ENCODE measurements around the gene SAC3D1. TPM values are rescaled to one million over a fixed set of nuclear protein-coding genes. Genes with fewer than 3 reads are reported as not detected.

Gene SAC3D1
- total RNA-seq, 1 experiment from 2014 or later: 61.0 TPM

DNA sequence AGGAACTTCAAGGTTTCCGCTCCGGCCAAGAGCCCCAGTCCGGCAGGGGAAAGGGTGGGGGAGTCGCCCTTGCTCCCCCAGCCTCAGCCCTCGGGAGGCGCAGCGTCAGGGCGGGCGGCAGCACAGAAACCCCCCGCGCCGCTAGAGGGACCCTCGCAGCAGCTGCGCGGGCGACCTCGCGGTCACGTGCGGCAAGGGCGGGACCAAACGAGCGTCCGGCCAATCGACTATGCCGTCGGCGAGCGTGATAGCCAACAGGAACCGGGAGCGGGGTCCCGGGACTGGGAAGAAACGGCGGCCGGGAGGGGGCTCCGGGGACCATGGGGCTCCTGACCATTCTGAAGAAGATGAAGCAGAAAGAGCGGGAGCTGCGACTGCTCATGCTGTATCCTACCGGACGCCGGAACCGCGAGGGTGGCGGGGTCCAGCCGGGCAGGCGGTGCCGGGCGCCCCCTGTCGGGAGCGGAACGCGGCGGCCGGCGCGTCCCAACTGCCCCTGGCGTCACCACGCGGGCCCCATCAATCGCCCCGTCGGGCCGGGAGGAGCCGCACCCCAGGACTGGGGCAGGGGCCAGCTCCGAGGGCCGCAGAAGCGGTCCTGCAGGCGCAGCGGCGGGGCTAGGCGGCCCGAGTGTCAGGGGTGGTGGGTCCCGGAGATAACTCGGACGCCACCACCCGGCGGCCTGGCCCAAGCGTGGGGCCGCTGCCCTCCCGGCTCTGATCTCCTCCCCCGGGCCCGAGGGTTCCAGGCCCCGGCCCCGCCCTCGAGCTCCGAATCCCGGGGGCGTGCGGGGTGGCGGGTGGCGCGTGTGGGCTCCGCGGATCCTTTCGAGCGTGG, 26.9 kb upstream of the SAC3D1 start, which contains the start of gene ARL2:
TSS of gene ARL2 (plus strand) at position 273 of the 838 bp plus-strand sequence. CDS start at position 321, 48 bp downstream.
- no TSS peak for BruUV-seq (replicated peaks)
- Histone ChIP-seq H3F3A (ENCODE audit: low read length, unreplicated experiment) (no peaks in the 10 kb centered on the region), H3K27ac (ENCODE audit: low read length) (peak within 1 kb of the TSS; percentile 72), H3K9me2 (replicated peaks; ENCODE audit: low read length) (no peaks in the 10 kb centered on the region), H3K9ac (ENCODE audit: low read length) (peak within 1 kb of the TSS; percentile 78), H4K20me1 (ENCODE audit: low read length) (no peaks in the 10 kb centered on the region), H3K27me3 (ENCODE audit: low read length) (no peaks in the 10 kb centered on the region), H2AFZ (ENCODE audit: low read length) (peak within 1 kb of the TSS; percentile 99), H3K4me1 (ENCODE audit: insufficient read depth, low read length) (peaks cover 14% of the 10 kb centered on the region), H3K79me2 (ENCODE audit: low read length) (peaks cover 10% of the 10 kb centered on the region), H3K4me3 (ENCODE audit: low read length) (peak within 1 kb of the TSS; percentile 74), H3K9me3 (ENCODE audit: low read length) (no peaks in the 10 kb centered on the region), H3K36me3 (ENCODE audit: low read depth, low read length) (no peaks in the 10 kb centered on the region), H3K4me2 (ENCODE audit: low read length) (peak within 1 kb of the TSS; percentile 96)
- CTCF ChIA-PET: interaction anchor here (0.5 to 1.2 kb wide), 4 partner anchors 19 to 346 kb away, joined by 3 to 8 read pairs (median 4); no protein-coding TSS in a partner anchor
- intact Hi-C loops (cut with micrococcal nuclease): loop anchor here (1.0 to 5.0 kb wide), 4 partner anchors 63 to 103 kb away; partner anchors contain the start of genes ATG2A, PPP2R5B and ZNHIT2
- POLR2A ChIA-PET (ENCODE audit: unreplicated experiment): interaction anchor here (0.5 kb wide), 1 partner anchor 140 kb away, joined by 14 read pairs; no protein-coding TSS in a partner anchor
- TF ChIP-seq EZH2phosphoT487 (IDR thresholded peaks at IDR 0.05; ENCODE audit: borderline replicate concordance, low read length) (no peak), EZH2 (IDR thresholded peaks at IDR 0.05; ENCODE audit: low read length, unreplicated experiment) (no peak)
- TF ChIP-seq, protein P1, sequence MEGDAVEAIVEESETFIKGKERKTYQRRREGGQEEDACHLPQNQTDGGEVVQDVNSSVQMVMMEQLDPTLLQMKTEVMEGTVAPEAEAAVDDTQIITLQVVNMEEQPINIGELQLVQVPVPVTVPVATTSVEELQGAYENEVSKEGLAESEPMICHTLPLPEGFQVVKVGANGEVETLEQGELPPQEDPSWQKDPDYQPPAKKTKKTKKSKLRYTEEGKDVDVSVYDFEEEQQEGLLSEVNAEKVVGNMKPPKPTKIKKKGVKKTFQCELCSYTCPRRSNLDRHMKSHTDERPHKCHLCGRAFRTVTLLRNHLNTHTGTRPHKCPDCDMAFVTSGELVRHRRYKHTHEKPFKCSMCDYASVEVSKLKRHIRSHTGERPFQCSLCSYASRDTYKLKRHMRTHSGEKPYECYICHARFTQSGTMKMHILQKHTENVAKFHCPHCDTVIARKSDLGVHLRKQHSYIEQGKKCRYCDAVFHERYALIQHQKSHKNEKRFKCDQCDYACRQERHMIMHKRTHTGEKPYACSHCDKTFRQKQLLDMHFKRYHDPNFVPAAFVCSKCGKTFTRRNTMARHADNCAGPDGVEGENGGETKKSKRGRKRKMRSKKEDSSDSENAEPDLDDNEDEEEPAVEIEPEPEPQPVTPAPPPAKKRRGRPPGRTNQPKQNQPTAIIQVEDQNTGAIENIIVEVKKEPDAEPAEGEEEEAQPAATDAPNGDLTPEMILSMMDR (conservative IDR thresholded peaks at IDR 0.05; ENCODE audit: low read depth, low read length): peak; percentile 77
- ATAC-seq (peak; percentile 82), DNase-seq (peak; percentile 89)

DNA sequence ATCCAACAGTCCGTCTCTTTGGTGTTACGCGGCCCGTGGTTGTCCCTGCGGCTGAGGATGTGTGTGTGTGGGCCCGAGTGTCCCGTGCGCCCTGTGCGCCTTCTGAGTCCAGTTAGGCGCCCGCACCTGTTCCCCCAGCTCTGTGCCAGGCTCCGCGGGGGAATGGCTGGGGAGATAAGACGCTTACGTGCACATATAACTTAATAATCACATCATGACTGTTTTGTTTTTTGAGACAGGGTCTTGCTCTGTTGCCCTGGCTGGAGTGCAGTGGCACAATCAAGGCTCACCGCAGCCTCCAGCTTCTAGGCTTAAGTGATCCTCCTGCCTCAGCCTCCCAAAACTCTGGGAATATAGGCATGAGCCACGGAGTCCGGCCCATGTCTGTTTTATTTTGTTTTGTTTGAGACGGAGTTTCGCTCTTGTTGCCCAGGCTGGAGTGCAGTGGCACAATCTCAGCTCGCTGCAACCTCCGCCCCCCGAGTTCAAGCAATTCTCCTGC, 26.2 kb upstream of the SAC3D1 start:
- ATAC-seq: peak; percentile 14
- peak overlapping the region; percentile 99 for H2AFZ ChIP-seq (ENCODE audit: low read length)
- POLR2A ChIA-PET (ENCODE audit: unreplicated experiment): interaction anchor here (0.5 kb wide), 1 partner anchor 141 kb away, joined by 14 read pairs; no protein-coding TSS in a partner anchor

More for the DNA sequence above, 26.2 kb upstream of the SAC3D1 start:
- Histone ChIP-seq H3K36me3 (ENCODE audit: low read depth, low read length) (no peaks in the 10 kb centered on the region), H3K9me2 (replicated peaks; ENCODE audit: low read length) (no peaks in the 10 kb centered on the region), H3F3A (ENCODE audit: low read length, unreplicated experiment) (no peaks in the 10 kb centered on the region), H3K4me3 (ENCODE audit: low read length) (peak overlapping the region; percentile 74), H3K27me3 (ENCODE audit: low read length) (no peaks in the 10 kb centered on the region), H3K27ac (ENCODE audit: low read length) (peak overlapping the region; percentile 72; the same call in 1 of the 2 replicates), H3K4me2 (ENCODE audit: low read length) (peak overlapping the region; percentile 96), H3K9me3 (ENCODE audit: low read length) (no peaks in the 10 kb centered on the region), H3K79me2 (ENCODE audit: low read length) (peaks cover 10% of the 10 kb centered on the region), H3K4me1 (ENCODE audit: insufficient read depth, low read length) (peaks cover 14% of the 10 kb centered on the region), H3K9ac (ENCODE audit: low read length) (peak overlapping the region; percentile 78), H4K20me1 (ENCODE audit: low read length) (no peaks in the 10 kb centered on the region)
- BruUV-seq (replicated peaks): no TSS peak
- CTCF ChIA-PET: interaction anchor here (0.6 to 1.2 kb wide), 4 partner anchors 49 to 345 kb away, joined by 3 to 8 read pairs (median 4); no protein-coding TSS in a partner anchor
- TF ChIP-seq, protein P1 (conservative IDR thresholded peaks at IDR 0.05; ENCODE audit: low read depth, low read length): no peak
- TF ChIP-seq EZH2phosphoT487 (IDR thresholded peaks at IDR 0.05; ENCODE audit: borderline replicate concordance, low read length) (no peak), EZH2 (IDR thresholded peaks at IDR 0.05; ENCODE audit: low read length, unreplicated experiment) (no peak)
- intact Hi-C loops (cut with micrococcal nuclease): loop anchor here (1.0 to 5.0 kb wide), 3 partner anchors 63 to 97 kb away; partner anchors contain the start of genes ATG2A and PPP2R5B
- no peak for DNase-seq
